ENCODE data around the gene ERI3.

The ERI3 gene

GRCh38 chr1:44347280-44347679, 7.8 kb downstream of the ERI3 start:
- DNase-seq, result no peak

GRCh38 chr1:44346878-44347277, 8.2 kb downstream of the ERI3 start:
- no peak for DNase-seq

- no peak for DNase-seq
These were observed 8.9 kb downstream of the ERI3 start for GRCh38 chr1:44346184-44346583.

- no peak for DNase-seq
These were observed 9.8 kb downstream of the ERI3 start for GRCh38 chr1:44345187-44345775.

GRCh38 chr1:44339731-44340130, 15.3 kb downstream of the ERI3 start:
- peak; percentile 36 for DNase-seq

GRCh38 chr1:44338136-44338535, 16.9 kb downstream of the ERI3 start:
- no peak for DNase-seq

GRCh38 chr1:44336668-44337067, 18.4 kb downstream of the ERI3 start:
- DNase-seq, result no peak

GRCh38 chr1:44334968-44335367, 20.1 kb downstream of the ERI3 start:
- no peak for DNase-seq

GRCh38 chr1:44333376-44333775, 21.7 kb downstream of the ERI3 start:
- DNase-seq, result no peak

GRCh38 chr1:44332505-44332904, 22.6 kb downstream of the ERI3 start:
- no peak for DNase-seq

GRCh38 chr1:44330935-44331334, 24.1 kb downstream of the ERI3 start:
- DNase-seq, result no peak

- DNase-seq, result no peak
These were observed 26.2 kb downstream of the ERI3 start for GRCh38 chr1:44328671-44329416.

- DNase-seq, result peak; percentile 89
These were observed 27.2 kb downstream of the ERI3 start for GRCh38 chr1:44327679-44328491.

GRCh38 chr1:44326821-44327465, 28.1 kb downstream of the ERI3 start:
- no peak for DNase-seq

- DNase-seq, result no peak
These were observed 28.9 kb downstream of the ERI3 start for GRCh38 chr1:44326024-44326701.

GRCh38 chr1:44323947-44324346, 31.1 kb downstream of the ERI3 start:
- no peak for DNase-seq

GRCh38 chr1:44322367-44322766, 32.7 kb downstream of the ERI3 start:
- no peak for DNase-seq

GRCh38 chr1:44321466-44321865, 33.6 kb downstream of the ERI3 start:
- no peak for DNase-seq

GRCh38 chr1:44318097-44319088, 36.7 kb downstream of the ERI3 start:
- peak; percentile 29 for DNase-seq

- peak; percentile 44 for DNase-seq
These were observed 38.8 kb downstream of the ERI3 start for GRCh38 chr1:44316231-44316759.

GRCh38 chr1:44315521-44315920, 39.5 kb downstream of the ERI3 start:
- no peak for DNase-seq
